ENCODE measurements around the gene AGPAT3.

Gene AGPAT3

DNA sequence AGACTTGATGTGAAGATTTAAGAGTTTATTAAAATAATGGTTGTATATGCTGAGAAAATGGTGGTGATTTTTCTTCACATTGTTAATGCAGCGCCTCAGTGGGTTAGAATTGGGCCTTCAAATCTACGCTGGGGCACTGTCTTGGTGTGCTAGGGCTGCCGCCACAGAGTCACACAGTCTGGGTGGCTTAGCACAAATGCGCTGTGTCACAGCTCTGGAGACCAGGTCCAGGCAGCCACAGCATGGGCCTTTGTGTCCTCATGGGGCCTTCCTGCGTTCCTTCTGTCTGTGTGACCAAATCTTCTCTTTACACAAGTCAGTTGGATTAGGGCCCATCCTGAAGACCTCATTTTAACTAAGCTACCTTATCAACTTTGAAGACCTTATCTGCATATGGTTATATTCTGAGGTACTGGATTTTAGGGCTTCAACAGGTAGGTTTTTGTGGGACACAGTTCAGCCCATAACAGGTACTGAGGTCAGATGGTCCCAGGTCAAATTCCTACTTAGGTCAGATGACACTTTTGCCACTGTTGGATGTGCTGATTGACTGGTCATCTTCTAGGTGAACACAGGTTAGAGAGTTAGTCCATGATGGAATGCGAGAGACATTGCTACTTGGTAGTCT lies 164.6 kb downstream of the AGPAT3 start:
- DNase-seq, result no peak

GRCh38 chr21:44035244-44035643 lies 170.2 kb downstream of the AGPAT3 start:
- no peak for DNase-seq

All from activated CD8-positive, alpha-beta memory T cell treated with anti-CD3 and anti-CD28 coated beads, Interleukin-2, amount 50 U/mL, for 4 hours (primary cell).